ENCODE results near the gene ADM5. TPM values are rescaled to one million over a fixed set of nuclear protein-coding genes. Genes with fewer than 3 reads are reported as not detected.
"Not testable (repeated sequence)": the region's sequence is repeated elsewhere in the genome, so short reads cannot be mapped to it uniquely, and the experiment has no call there.

ADM5 gene
- total and polyA plus RNA-seq, 2 experiments from 2014 or later = 2.2 to 5.1 TPM

DNA sequence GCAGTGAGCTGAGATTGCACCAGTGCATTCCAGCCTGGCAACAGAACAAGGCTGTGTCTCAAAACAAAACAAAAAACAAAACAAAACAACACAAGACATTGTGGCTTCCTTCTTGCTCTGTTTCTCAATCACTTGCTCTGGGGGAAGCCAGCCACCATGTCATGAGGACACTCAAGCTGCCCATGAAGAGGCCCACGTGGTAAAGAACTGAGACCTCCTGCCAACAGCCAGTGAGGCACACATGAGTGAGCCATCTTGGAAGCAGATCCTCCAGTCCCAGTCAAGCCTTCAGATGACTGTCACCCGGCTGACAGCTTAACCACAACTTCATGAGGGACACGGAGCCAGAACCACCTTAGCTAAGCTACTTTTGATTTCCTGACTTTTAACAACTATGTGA lies 26.8 kb downstream of the ADM5 start:
- TF ChIP-seq, protein P1, sequence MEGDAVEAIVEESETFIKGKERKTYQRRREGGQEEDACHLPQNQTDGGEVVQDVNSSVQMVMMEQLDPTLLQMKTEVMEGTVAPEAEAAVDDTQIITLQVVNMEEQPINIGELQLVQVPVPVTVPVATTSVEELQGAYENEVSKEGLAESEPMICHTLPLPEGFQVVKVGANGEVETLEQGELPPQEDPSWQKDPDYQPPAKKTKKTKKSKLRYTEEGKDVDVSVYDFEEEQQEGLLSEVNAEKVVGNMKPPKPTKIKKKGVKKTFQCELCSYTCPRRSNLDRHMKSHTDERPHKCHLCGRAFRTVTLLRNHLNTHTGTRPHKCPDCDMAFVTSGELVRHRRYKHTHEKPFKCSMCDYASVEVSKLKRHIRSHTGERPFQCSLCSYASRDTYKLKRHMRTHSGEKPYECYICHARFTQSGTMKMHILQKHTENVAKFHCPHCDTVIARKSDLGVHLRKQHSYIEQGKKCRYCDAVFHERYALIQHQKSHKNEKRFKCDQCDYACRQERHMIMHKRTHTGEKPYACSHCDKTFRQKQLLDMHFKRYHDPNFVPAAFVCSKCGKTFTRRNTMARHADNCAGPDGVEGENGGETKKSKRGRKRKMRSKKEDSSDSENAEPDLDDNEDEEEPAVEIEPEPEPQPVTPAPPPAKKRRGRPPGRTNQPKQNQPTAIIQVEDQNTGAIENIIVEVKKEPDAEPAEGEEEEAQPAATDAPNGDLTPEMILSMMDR (IDR thresholded peaks at IDR 0.05; ENCODE audit: low read depth, low read length) = no peak

GRCh38 chr19:49718511-49718910 lies 29.1 kb downstream of the ADM5 start:
- Histone ChIP-seq H3K36me3 (no peaks in the 10 kb centered on the region), H3K4me3 (no peak overlapping the region), H3K27me3 (no peaks in the 10 kb centered on the region), H3K4me1 (ENCODE audit: low read depth) (no peaks in the 10 kb centered on the region), H3K27ac (no peak overlapping the region), H3K9me3 (ENCODE audit: low read depth) (no peaks in the 10 kb centered on the region)
- TF ChIP-seq, protein P1 (IDR thresholded peaks at IDR 0.05; ENCODE audit: low read depth, low read length) = no peak
- peak in 1 of 2 donors; percentile 71 for DNase-seq (ENCODE audit: low read depth in 1 of 2, low spot score in 1 of 2)

More for the DNA sequence above, 26.8 kb downstream of the ADM5 start:
- Histone ChIP-seq H3K4me3 (no peak overlapping the region), H3K4me1 (ENCODE audit: low read depth) (no peaks in the 10 kb centered on the region), H3K27ac (no peak overlapping the region), H3K27me3 (no peaks in the 10 kb centered on the region), H3K36me3 (no peaks in the 10 kb centered on the region), H3K9me3 (ENCODE audit: low read depth) (no peaks in the 10 kb centered on the region)
- DNase-seq (ENCODE audit: low read depth in 1 of 2, low spot score in 1 of 2) = peak in 1 of 2 donors; percentile 4

DNA sequence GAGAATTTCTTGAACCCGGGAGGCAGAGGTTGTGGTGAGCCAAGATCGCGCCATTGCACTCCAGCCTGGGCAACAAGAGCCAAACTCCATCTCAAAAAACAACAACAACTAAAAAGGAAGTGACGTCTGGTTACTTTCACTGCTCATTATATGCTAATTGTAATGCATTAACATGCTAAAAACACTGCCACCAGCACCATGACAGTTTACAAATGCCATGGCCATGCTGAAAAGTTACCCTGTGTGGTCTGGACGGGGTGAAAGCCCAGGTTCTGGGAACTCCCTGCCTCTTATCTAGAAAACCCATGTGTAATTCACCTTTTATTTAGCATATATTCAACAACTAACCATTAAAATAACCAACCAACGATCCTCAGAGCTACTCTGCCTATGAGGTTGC lies 29.6 kb downstream of the ADM5 start:
- Histone ChIP-seq H3K4me1 (ENCODE audit: low read depth) (no peaks in the 10 kb centered on the region), H3K36me3 (no peaks in the 10 kb centered on the region), H3K9me3 (ENCODE audit: low read depth) (no peaks in the 10 kb centered on the region), H3K27ac (no peak overlapping the region), H3K27me3 (no peaks in the 10 kb centered on the region), H3K4me3 (no peak overlapping the region)
- no peak for DNase-seq (ENCODE audit: low read depth in 1 of 2, low spot score in 1 of 2)
- TF ChIP-seq, protein P1 (IDR thresholded peaks at IDR 0.05; ENCODE audit: low read depth, low read length) = no peak

DNA sequence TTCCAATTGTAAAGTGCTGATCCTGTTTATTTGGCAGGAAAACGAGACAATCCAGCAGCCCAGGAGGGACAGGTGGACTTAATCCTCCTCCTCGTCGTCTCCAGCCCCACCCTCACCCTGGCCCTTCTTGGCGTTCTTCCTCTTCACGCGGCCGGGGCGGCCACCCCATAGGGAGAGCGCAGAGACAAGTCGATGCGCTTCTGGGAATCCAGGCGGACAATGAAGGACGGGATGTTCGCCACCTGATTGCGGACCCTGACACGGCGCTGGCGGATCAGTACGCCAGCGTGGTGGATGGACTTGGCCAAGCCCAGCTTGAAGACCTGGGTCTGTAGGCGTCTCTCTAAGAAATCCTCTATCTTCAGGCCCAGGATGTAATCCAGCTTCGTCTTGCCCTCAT lies 30.0 kb downstream of the ADM5 start:
- not testable (repeated sequence) for H3K4me3 ChIP-seq; H3K9me3 ChIP-seq (ENCODE audit: low read depth); H3K4me1 ChIP-seq (ENCODE audit: low read depth); H3K27me3 ChIP-seq; H3K27ac ChIP-seq; H3K36me3 ChIP-seq; DNase-seq (ENCODE audit: low read depth in 1 of 2, low spot score in 1 of 2)

DNA sequence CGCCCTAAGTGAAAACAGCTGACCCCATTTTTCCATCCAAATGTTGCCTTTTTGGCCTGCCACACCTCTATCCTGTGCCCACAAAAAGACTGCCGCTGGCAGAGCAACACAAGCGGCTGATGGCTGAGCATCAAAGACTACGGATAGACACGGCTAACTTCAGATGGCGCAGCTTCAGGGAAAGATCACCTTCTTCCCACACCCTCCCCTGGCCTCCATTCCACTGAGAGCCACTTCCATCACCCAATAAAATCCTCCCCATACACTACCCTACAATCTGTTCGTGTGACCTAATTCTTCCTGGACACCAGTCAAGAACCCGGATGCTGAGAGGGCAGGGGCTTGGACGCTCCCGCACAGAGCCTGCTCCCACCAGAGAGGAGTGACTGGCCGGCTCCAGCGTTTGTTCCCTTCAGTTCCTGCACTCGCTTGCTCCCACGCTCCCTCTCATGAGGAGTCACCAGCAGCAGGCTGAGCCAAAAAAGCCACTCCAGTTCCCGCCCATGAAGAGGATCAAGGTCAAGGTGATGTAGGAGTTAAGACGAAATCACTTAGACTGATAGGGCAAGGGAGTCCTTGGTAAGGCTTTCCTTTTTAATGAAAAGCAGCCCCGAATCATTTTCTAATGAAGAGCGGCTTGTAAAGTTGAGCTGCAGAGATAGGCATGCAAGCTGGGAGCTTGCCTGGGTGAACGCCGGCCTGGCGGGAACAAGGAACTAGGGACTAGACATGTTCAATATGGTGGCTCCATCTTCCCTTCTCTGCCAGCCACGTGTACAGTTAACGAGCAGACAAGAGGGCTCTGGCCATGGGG lies 38.0 kb downstream of the ADM5 start:
- H3K36me3 ChIP-seq = no peaks in the 10 kb centered on the region
- no peaks in the 10 kb centered on the region for H3K9me3 ChIP-seq (ENCODE audit: low read depth)
- TF ChIP-seq, protein P1 (IDR thresholded peaks at IDR 0.05; ENCODE audit: low read depth, low read length) = no peak
- H3K4me3 ChIP-seq = no peak overlapping the region
- peak in 1 of 2 donors; percentile 80 for DNase-seq (ENCODE audit: low read depth in 1 of 2, low spot score in 1 of 2)
- no peak overlapping the region for H3K27ac ChIP-seq
- H3K4me1 ChIP-seq (ENCODE audit: low read depth) = no peaks in the 10 kb centered on the region
- no peaks in the 10 kb centered on the region for H3K27me3 ChIP-seq

DNA sequence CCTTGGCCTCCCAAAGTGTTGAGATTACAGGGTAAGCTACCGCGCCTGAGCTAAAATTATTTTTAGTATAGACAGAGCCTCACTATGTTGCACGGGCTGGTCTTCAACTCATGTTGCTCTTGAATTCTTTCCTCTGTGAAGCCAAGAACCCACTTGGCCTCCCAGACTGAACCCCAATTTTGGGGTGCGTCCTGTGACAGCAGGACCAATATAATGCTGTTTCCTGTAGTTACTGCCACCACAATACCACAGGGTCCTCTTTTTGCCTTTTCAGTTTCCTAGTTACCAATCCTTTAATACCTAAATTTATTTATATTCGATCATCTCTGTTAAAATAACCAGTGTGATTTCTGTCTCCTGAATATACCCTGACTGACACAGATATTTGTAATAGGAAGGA lies 40.8 kb downstream of the ADM5 start:
- TF ChIP-seq, protein P1 (IDR thresholded peaks at IDR 0.05; ENCODE audit: low read depth, low read length) = no peak
- no peak for DNase-seq (ENCODE audit: low read depth in 1 of 2, low spot score in 1 of 2)
- Histone ChIP-seq H3K9me3 (ENCODE audit: low read depth) (no peaks in the 10 kb centered on the region), H3K27me3 (no peaks in the 10 kb centered on the region), H3K36me3 (no peaks in the 10 kb centered on the region), H3K27ac (no peak overlapping the region), H3K4me1 (ENCODE audit: low read depth) (no peaks in the 10 kb centered on the region), H3K4me3 (no peak overlapping the region)
